ENCODE data around the gene NUMB.

- no peak for TF ChIP-seq CTCF (IDR thresholded peaks at IDR 0.05)
- TF ChIP-seq POLR2A (IDR thresholded peaks at IDR 0.05): no peak
- no peak for TF ChIP-seq POLR2AphosphoS5 (IDR thresholded peaks at IDR 0.05)
- no peak for TF ChIP-seq EP300 (IDR thresholded peaks at IDR 0.05)
Observed at GRCh38 chr14:73264080-73264884, 194.1 kb downstream of the NUMB start.
